GM20000 (cell line): ENCODE results near the gene TWIST1.

ENCODE experiments used
- DNase-seq: peaks from one replicate; pipeline ENCODE4 v3.0.0; 2012; ENCODE audit warnings: low spot score
- CTCF ChIP-seq: IDR thresholded peaks from 2 replicates; pipeline ENCODE4 v1.5.1; 2012; ENCODE audit warnings: mild to moderate bottlenecking, control low read depth; ENCODE audit errors: extremely low read depth, missing control alignments

TWIST1 gene

GRCh38 chr7:19107081-19107355 is 10.4 kb downstream of the TWIST1 start:
- no peak for DNase-seq
- TF ChIP-seq CTCF = no peak

- no peak for TF ChIP-seq CTCF
- DNase-seq = no peak
Observed at GRCh38 chr7:19106241-19107080, 11.0 kb downstream of the TWIST1 start.

- no peak for DNase-seq
- TF ChIP-seq CTCF = no peak
Observed at GRCh38 chr7:19105546-19105945, 11.9 kb downstream of the TWIST1 start.

GRCh38 chr7:19104811-19105210 is 12.6 kb downstream of the TWIST1 start:
- no peak for DNase-seq
- no peak for TF ChIP-seq CTCF

GRCh38 chr7:19102884-19103283 is 14.6 kb downstream of the TWIST1 start:
- DNase-seq = no peak
- TF ChIP-seq CTCF = no peak

GRCh38 chr7:19101909-19102308 is 15.5 kb downstream of the TWIST1 start:
- no peak for DNase-seq
- TF ChIP-seq CTCF = no peak

GRCh38 chr7:19101472-19101871 is 16.0 kb downstream of the TWIST1 start:
- DNase-seq = no peak
- no peak for TF ChIP-seq CTCF
